ENCODE measurements around the gene CR1. TPM values are rescaled to one million over a fixed set of nuclear protein-coding genes. Genes with fewer than 3 reads are reported as not detected.

The CR1 gene
- polyA plus RNA-seq, 1 donor (not counting 4 experiments of a cell fraction or from before 2014, with no cell fraction given): 0.09 TPM

DNA sequence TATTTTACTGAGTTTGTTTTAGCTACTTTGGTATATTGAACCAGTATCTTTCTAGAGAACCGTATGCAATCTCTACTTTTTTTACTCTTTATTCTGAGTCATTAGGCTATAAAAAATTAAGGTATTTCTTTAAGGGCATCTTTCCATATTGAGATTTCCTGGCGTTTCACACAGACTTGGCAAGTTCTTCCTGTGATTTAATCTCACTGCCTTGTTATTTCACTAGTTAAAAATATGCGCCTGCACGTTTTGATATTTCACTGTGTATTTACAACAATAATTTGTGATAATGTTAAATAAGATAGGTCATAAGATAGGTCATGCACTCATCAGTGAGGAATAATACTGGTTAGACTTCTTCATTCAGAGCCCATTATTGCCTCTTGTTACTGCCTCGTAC lies 132.8 kb downstream of the CR1 start:
- FAIRE-seq (no peak), DNase-seq (ENCODE audit: low read depth, low spot score) (no peak)
- Histone ChIP-seq H3K9me1 (ENCODE audit: control insufficient read depth, extremely low read depth, insufficient read depth, low read length) (no peaks in the 10 kb centered on the region), H3K27ac (ENCODE audit: control insufficient read depth, insufficient read depth, low read length) (no peak overlapping the region), H3K27me3 (ENCODE audit: control insufficient read depth, extremely low read depth, insufficient read depth, low read length) (no peaks in the 10 kb centered on the region), H3K9ac (ENCODE audit: control insufficient read depth, extremely low read depth, insufficient read depth, low read length) (no peak overlapping the region), H3K79me2 (ENCODE audit: control insufficient read depth, insufficient read depth, low read length) (no peaks in the 10 kb centered on the region), H2AFZ (ENCODE audit: control insufficient read depth, low read length) (no peak overlapping the region), H3K4me3 (ENCODE audit: control insufficient read depth in 2 of 3, extremely low read depth in 1 of 3, insufficient read depth in 2 of 3, low read depth in 1 of 3, low read length in 3 of 3) (no peak overlapping the region), H3K4me1 (ENCODE audit: control insufficient read depth, extremely low read depth, insufficient read depth, low read length) (peaks cover 6% of the 10 kb centered on the region), H3K9me3 (ENCODE audit: control insufficient read depth, low read depth, low read length) (no peaks in the 10 kb centered on the region), H3K4me2 (ENCODE audit: control insufficient read depth, extremely low read depth, insufficient read depth, low read depth, low read length) (no peak overlapping the region), H3K36me3 (ENCODE audit: control insufficient read depth in 2 of 2, extremely low read depth in 1 of 2, insufficient read depth in 2 of 2, low read length in 2 of 2) (no peaks in the 10 kb centered on the region), H4K20me1 (ENCODE audit: control insufficient read depth, extremely low read depth, insufficient read depth, low read length) (no peaks in the 10 kb centered on the region)
- no peak for TF ChIP-seq EZH2 (IDR thresholded peaks at IDR 0.05; ENCODE audit: low read length)
- TF ChIP-seq, protein P1, sequence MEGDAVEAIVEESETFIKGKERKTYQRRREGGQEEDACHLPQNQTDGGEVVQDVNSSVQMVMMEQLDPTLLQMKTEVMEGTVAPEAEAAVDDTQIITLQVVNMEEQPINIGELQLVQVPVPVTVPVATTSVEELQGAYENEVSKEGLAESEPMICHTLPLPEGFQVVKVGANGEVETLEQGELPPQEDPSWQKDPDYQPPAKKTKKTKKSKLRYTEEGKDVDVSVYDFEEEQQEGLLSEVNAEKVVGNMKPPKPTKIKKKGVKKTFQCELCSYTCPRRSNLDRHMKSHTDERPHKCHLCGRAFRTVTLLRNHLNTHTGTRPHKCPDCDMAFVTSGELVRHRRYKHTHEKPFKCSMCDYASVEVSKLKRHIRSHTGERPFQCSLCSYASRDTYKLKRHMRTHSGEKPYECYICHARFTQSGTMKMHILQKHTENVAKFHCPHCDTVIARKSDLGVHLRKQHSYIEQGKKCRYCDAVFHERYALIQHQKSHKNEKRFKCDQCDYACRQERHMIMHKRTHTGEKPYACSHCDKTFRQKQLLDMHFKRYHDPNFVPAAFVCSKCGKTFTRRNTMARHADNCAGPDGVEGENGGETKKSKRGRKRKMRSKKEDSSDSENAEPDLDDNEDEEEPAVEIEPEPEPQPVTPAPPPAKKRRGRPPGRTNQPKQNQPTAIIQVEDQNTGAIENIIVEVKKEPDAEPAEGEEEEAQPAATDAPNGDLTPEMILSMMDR (optimal IDR thresholded peaks at IDR 0.05 in 1 of 3, IDR thresholded peaks at IDR 0.05 in 1 of 3, conservative IDR thresholded peaks at IDR 0.05 in 1 of 3; ENCODE audit: extremely low read depth in 1 of 3, insufficient read depth in 2 of 3, low read length in 3 of 3): no peak
- dilution Hi-C loops (cut with MboI; ENCODE audit: extremely low pct_ligation_motif_present, low sequenced_read_pairs): no loop called here

DNA sequence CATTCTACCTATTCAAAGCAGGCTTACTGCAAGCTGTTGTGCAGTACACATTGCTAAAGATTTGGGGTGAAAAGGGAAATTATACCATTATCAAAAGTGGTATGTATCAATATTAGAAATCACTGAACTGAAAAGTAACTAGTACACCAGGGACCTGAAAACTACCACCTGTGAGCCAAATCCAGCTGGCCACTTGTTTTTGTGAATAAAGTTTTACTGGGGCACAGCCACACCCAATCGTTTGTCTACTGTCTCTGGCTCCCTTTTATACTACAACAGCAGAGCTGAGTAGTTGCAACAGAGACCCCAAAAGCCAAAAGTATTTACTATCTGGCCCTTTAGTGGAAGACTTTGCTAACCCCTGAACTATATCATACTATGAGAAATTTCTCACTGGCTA lies 135.2 kb downstream of the CR1 start:
- Histone ChIP-seq H3K27ac (ENCODE audit: control insufficient read depth, insufficient read depth, low read length) (no peak overlapping the region), H3K4me2 (ENCODE audit: control insufficient read depth, extremely low read depth, insufficient read depth, low read depth, low read length) (no peak overlapping the region), H3K36me3 (ENCODE audit: control insufficient read depth in 2 of 2, extremely low read depth in 1 of 2, insufficient read depth in 2 of 2, low read length in 2 of 2) (no peaks in the 10 kb centered on the region), H3K4me1 (ENCODE audit: control insufficient read depth, extremely low read depth, insufficient read depth, low read length) (peaks cover 3% of the 10 kb centered on the region), H3K9me1 (ENCODE audit: control insufficient read depth, extremely low read depth, insufficient read depth, low read length) (no peaks in the 10 kb centered on the region), H3K4me3 (ENCODE audit: control insufficient read depth in 2 of 3, extremely low read depth in 1 of 3, insufficient read depth in 2 of 3, low read depth in 1 of 3, low read length in 3 of 3) (no peak overlapping the region), H4K20me1 (ENCODE audit: control insufficient read depth, extremely low read depth, insufficient read depth, low read length) (no peaks in the 10 kb centered on the region), H3K79me2 (ENCODE audit: control insufficient read depth, insufficient read depth, low read length) (no peaks in the 10 kb centered on the region), H2AFZ (ENCODE audit: control insufficient read depth, low read length) (no peak overlapping the region), H3K27me3 (ENCODE audit: control insufficient read depth, extremely low read depth, insufficient read depth, low read length) (peaks cover 5% of the 10 kb centered on the region), H3K9ac (ENCODE audit: control insufficient read depth, extremely low read depth, insufficient read depth, low read length) (no peak overlapping the region), H3K9me3 (ENCODE audit: control insufficient read depth, low read depth, low read length) (no peaks in the 10 kb centered on the region)
- TF ChIP-seq, protein P1 (optimal IDR thresholded peaks at IDR 0.05 in 1 of 3, IDR thresholded peaks at IDR 0.05 in 1 of 3, conservative IDR thresholded peaks at IDR 0.05 in 1 of 3; ENCODE audit: extremely low read depth in 1 of 3, insufficient read depth in 2 of 3, low read length in 3 of 3): no peak
- no peak for TF ChIP-seq EZH2 (IDR thresholded peaks at IDR 0.05; ENCODE audit: low read length)
- dilution Hi-C loops (cut with MboI; ENCODE audit: extremely low pct_ligation_motif_present, low sequenced_read_pairs): no loop called here
- FAIRE-seq: no peak
- no peak for DNase-seq (ENCODE audit: low read depth, low spot score)

All from keratinocyte (primary cell).